ENCODE results near the gene JAG2.

GRCh38 chr14:105117710-105118385 lies 50.7 kb downstream of the JAG2 start:
- TF ChIP-seq, protein P1, sequence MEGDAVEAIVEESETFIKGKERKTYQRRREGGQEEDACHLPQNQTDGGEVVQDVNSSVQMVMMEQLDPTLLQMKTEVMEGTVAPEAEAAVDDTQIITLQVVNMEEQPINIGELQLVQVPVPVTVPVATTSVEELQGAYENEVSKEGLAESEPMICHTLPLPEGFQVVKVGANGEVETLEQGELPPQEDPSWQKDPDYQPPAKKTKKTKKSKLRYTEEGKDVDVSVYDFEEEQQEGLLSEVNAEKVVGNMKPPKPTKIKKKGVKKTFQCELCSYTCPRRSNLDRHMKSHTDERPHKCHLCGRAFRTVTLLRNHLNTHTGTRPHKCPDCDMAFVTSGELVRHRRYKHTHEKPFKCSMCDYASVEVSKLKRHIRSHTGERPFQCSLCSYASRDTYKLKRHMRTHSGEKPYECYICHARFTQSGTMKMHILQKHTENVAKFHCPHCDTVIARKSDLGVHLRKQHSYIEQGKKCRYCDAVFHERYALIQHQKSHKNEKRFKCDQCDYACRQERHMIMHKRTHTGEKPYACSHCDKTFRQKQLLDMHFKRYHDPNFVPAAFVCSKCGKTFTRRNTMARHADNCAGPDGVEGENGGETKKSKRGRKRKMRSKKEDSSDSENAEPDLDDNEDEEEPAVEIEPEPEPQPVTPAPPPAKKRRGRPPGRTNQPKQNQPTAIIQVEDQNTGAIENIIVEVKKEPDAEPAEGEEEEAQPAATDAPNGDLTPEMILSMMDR (IDR thresholded peaks at IDR 0.05) = no peak
- no peak for TF ChIP-seq EP300 (IDR thresholded peaks at IDR 0.05)
- TF ChIP-seq POLR2AphosphoS5 (IDR thresholded peaks at IDR 0.05) = no peak
- TF ChIP-seq POLR2A (IDR thresholded peaks at IDR 0.05; ENCODE audit: low read depth) = no peak
